Smooth muscle cell (in vitro differentiated cells): ENCODE results near the gene KIAA1328. TPM values are rescaled to one million over a fixed set of nuclear protein-coding genes. Genes with fewer than 3 reads are reported as not detected.

ENCODE experiments used
- DNase-seq: peaks from one replicate; lab custom pipeline; 2025; ENCODE audit not compliant: unreplicated experiment; lab: John Stamatoyannopoulos, UW
- H2AFZ ChIP-seq: fragments of 200-600 bp; sonication (generic); 2 replicates; pipeline ENCODE4 v1.6.0; 2016; ENCODE audit warnings: antibody characterized with exemption, low read depth, mild to moderate bottlenecking
- H3F3A ChIP-seq: fragments of 200-600 bp; sonication (generic); 2 replicates; pipeline ENCODE4 v1.6.0; 2017; ENCODE audit warnings: antibody characterized with exemption, low read depth
- H3K27ac ChIP-seq: fragments of 200-600 bp; sonication (generic); 2 replicates; pipeline ENCODE4 v1.5.1; 2016; ENCODE audit warnings: low read depth, mild to moderate bottlenecking
- H3K27me3 ChIP-seq: fragments of 200-600 bp; sonication (generic); 2 replicates; pipeline ENCODE4 v1.6.1; 2016; ENCODE audit warnings: low read depth, mild to moderate bottlenecking
- H3K36me3 ChIP-seq: fragments of 200-600 bp; sonication (generic); 2 replicates; pipeline ENCODE4 v1.5.1; 2016; ENCODE audit warnings: low read depth
- H3K4me1 ChIP-seq: fragments of 200-600 bp; sonication (generic); 2 replicates; pipeline ENCODE4 v1.5.1; 2016; ENCODE audit warnings: low read depth
- H3K4me2 ChIP-seq: fragments of 200-600 bp; sonication (generic); 2 replicates; pipeline ENCODE4 v1.6.0; 2016; ENCODE audit warnings: mild to moderate bottlenecking
- H3K4me3 ChIP-seq: fragments of 200-600 bp; sonication (generic); 2 replicates; pipeline ENCODE4 v1.5.1; 2016; ENCODE audit warnings: mild to moderate bottlenecking
- H3K79me2 ChIP-seq: fragments of 200-600 bp; sonication (generic); 2 replicates; pipeline ENCODE4 v1.6.0; 2016; ENCODE audit warnings: low read depth, mild to moderate bottlenecking
- H3K9ac ChIP-seq: fragments of 200-600 bp; sonication (generic); 2 replicates; pipeline ENCODE4 v1.6.0; 2016; ENCODE audit warnings: low read depth
- H3K9me3 ChIP-seq: fragments of 200-600 bp; sonication (generic); replicated peaks from 2 replicates; pipeline ENCODE4 v1.5.1; 2016; ENCODE audit warnings: low read depth
- H4K20me1 ChIP-seq: fragments of 200-600 bp; sonication (generic); 2 replicates; pipeline ENCODE4 v1.6.0; 2016; ENCODE audit warnings: low read depth
- CTCF ChIP-seq: fragments of 200-600 bp; sonication (generic); IDR thresholded peaks from 2 replicates; pipeline ENCODE4 v1.5.1; 2017; ENCODE audit warnings: borderline replicate concordance, mild to moderate bottlenecking, antibody characterized with exemption; ENCODE audit not compliant: insufficient read depth, poor library complexity, severe bottlenecking
- WGBS: methylation state at CpG from one replicate; pipeline ENCODE4 v1.1.7; 2016; ENCODE audit warnings: low lambda C conversion rate; 5-methylcytosine and 5-hydroxymethylcytosine counted together
- polyA plus RNA-seq: library from polyadenylated mRNA; unstranded; fragments of >200 nt; fragmentation: Nextera tagmentation; extraction: Ambion mirVana; gene quantifications from 2 replicates; pipeline ENCODE4 v1.2.1, GENCODE V29; 2016
- total RNA-seq: library from RNA; depleted of rRNA; stranded (reverse); fragments of >200 nt; gene quantifications from 2 replicates; pipeline ENCODE4 v1.2.3, GENCODE V29; 2014

KIAA1328 gene
- total and polyA plus RNA-seq, 2 experiments from 2014 or later: 2.2 to 11.7 TPM

GRCh38 chr18:36830158-36830495 lies 1.2 kb downstream of the KIAA1328 start:
- Histone ChIP-seq H3F3A (no peaks in the 10 kb centered on the region), H3K79me2 (peaks cover 9% of the 10 kb centered on the region), H3K9me3 (no peaks in the 10 kb centered on the region), H3K36me3 (no peaks in the 10 kb centered on the region), H2AFZ (peak overlapping the region; percentile 95), H3K4me1 (peaks cover 3% of the 10 kb centered on the region), H3K9ac (no peak overlapping the region), H3K4me3 (peak overlapping the region; percentile 98), H4K20me1 (no peaks in the 10 kb centered on the region), H3K4me2 (peak overlapping the region; percentile 87), H3K27me3 (no peaks in the 10 kb centered on the region), H3K27ac (no peak overlapping the region)
- 60% methylated on average over 1 of the region's 1 CpG for WGBS
- TF ChIP-seq CTCF: no peak
- DNase-seq: no peak

- H3K4me2 ChIP-seq: no peak overlapping the region
These were observed 2.2 kb downstream of the KIAA1328 start for GRCh38 chr18:36831139-36831538.

GRCh38 chr18:36833120-36833519 lies 4.2 kb downstream of the KIAA1328 start:
- Histone ChIP-seq H2AFZ (no peak overlapping the region), H4K20me1 (no peaks in the 10 kb centered on the region), H3K9me3 (no peaks in the 10 kb centered on the region), H3K27ac (no peak overlapping the region), H3K27me3 (no peaks in the 10 kb centered on the region), H3F3A (no peaks in the 10 kb centered on the region), H3K9ac (no peak overlapping the region), H3K4me3 (no peak overlapping the region), H3K36me3 (no peaks in the 10 kb centered on the region), H3K4me1 (no peaks in the 10 kb centered on the region), H3K79me2 (no peaks in the 10 kb centered on the region), H3K4me2 (no peak overlapping the region)
- DNase-seq: no peak
- TF ChIP-seq CTCF: no peak
- WGBS: 97% methylated on average over 2 of the region's 2 CpGs

More at GRCh38 chr18:36831139-36831538, 2.2 kb downstream of the KIAA1328 start:
- Histone ChIP-seq H3K4me3 (no peak overlapping the region), H3F3A (no peaks in the 10 kb centered on the region), H3K9ac (no peak overlapping the region), H3K4me1 (peaks cover 3% of the 10 kb centered on the region), H3K79me2 (peaks cover 9% of the 10 kb centered on the region), H2AFZ (no peak overlapping the region), H4K20me1 (no peaks in the 10 kb centered on the region), H3K27me3 (no peaks in the 10 kb centered on the region), H3K9me3 (no peaks in the 10 kb centered on the region), H3K36me3 (no peaks in the 10 kb centered on the region), H3K27ac (no peak overlapping the region)
- no peak for TF ChIP-seq CTCF
- 21% methylated on average over 1 of the region's 1 CpG for WGBS
- DNase-seq: no peak

- DNase-seq: no peak
- Histone ChIP-seq H3K36me3 (no peaks in the 10 kb centered on the region), H3K79me2 (no peaks in the 10 kb centered on the region), H3K27me3 (no peaks in the 10 kb centered on the region), H3K4me1 (no peaks in the 10 kb centered on the region), H3K27ac (no peak overlapping the region), H3K9ac (no peak overlapping the region), H3K4me3 (no peak overlapping the region), H4K20me1 (no peaks in the 10 kb centered on the region), H2AFZ (no peak overlapping the region), H3K9me3 (no peaks in the 10 kb centered on the region), H3F3A (no peaks in the 10 kb centered on the region), H3K4me2 (no peak overlapping the region)
- TF ChIP-seq CTCF: no peak
- 97% methylated on average over 1 of the region's 1 CpG for WGBS
These were observed 7.0 kb downstream of the KIAA1328 start for GRCh38 chr18:36835927-36836326.
